COR-L47 (cell line): ENCODE data around the gene IL5.
"Not testable (repeated sequence)": the region's sequence is repeated elsewhere in the genome, so short reads cannot be mapped to it uniquely, and the experiment has no call there.

Experiments used
- DNase-seq: peaks from one replicate; lab custom pipeline; 2025; lab: John Stamatoyannopoulos, UW

IL5 gene

GRCh38 chr5:132543472-132544201, at the start of gene IL5:
Gene IL5 (minus strand): TSS chr5:132543522. CDS start chr5:132543478, 44 bp downstream.
- no peak for DNase-seq

- DNase-seq, result no peak
These were observed 49.2 kb upstream of the IL5 start for GRCh38 chr5:132592521-132592920.

- DNase-seq, result no peak
These were observed 47.8 kb upstream of the IL5 start for GRCh38 chr5:132591145-132591544.

GRCh38 chr5:132589467-132589866, 46.1 kb upstream of the IL5 start:
- no peak for DNase-seq

- no peak for DNase-seq
These were observed 42.7 kb upstream of the IL5 start for GRCh38 chr5:132586063-132586462.

GRCh38 chr5:132584560-132584959, 41.2 kb upstream of the IL5 start:
- DNase-seq, result not testable (repeated sequence)

- no peak for DNase-seq
These were observed 32.8 kb upstream of the IL5 start for GRCh38 chr5:132576123-132576522.

GRCh38 chr5:132566657-132567056, 23.3 kb upstream of the IL5 start:
- no peak for DNase-seq

GRCh38 chr5:132564555-132564954, 21.2 kb upstream of the IL5 start:
- not testable (repeated sequence) for DNase-seq

- no peak for DNase-seq
These were observed 18.3 kb upstream of the IL5 start for GRCh38 chr5:132561601-132562000.

- DNase-seq, result no peak
These were observed 16.2 kb upstream of the IL5 start for GRCh38 chr5:132559383-132560060.

GRCh38 chr5:132557478-132558172, 14.3 kb upstream of the IL5 start:
- peak; percentile 42 for DNase-seq

- DNase-seq, result peak; percentile 93
These were observed 13.6 kb upstream of the IL5 start, which contains the start of gene RAD50 for GRCh38 chr5:132556763-132557477. Gene RAD50 (plus strand): TSS chr5:132556977. CDS start chr5:132557325, 348 bp downstream.

GRCh38 chr5:132556153-132556762, 12.9 kb upstream of the IL5 start:
- no peak for DNase-seq

- DNase-seq, result no peak
These were observed 6.3 kb upstream of the IL5 start for GRCh38 chr5:132549576-132549975.

GRCh38 chr5:132548834-132549233, 5.5 kb upstream of the IL5 start:
- not testable (repeated sequence) for DNase-seq

- DNase-seq, result no peak
These were observed 3.9 kb upstream of the IL5 start for GRCh38 chr5:132547269-132547668.

GRCh38 chr5:132546108-132546507, 2.8 kb upstream of the IL5 start:
- DNase-seq, result no peak

- DNase-seq, result no peak
These were observed 2.6 kb downstream of the IL5 start for GRCh38 chr5:132540764-132541163.

- no peak for DNase-seq
These were observed 3.2 kb downstream of the IL5 start for GRCh38 chr5:132540149-132540548.

GRCh38 chr5:132539716-132540115, 3.6 kb downstream of the IL5 start:
- DNase-seq, result no peak

- DNase-seq, result no peak
These were observed 12.4 kb downstream of the IL5 start for GRCh38 chr5:132530946-132531345.
